Panc1 (cell line): ENCODE results near the gene CSRNP2. TPM values are rescaled to one million over a fixed set of nuclear protein-coding genes. Genes with fewer than 3 reads are reported as not detected.

Source experiments
- ATAC-seq: fragments of 200-7000 bp; cut with Tn5 transposase; 2 replicates; pipeline ENCODE4 v1.9.1; 2020; ENCODE audit warnings: mild to moderate bottlenecking, moderate library complexity
- BruUV-seq: library from RNA; stranded (reverse); fragments of 400-500 nt; replicated peaks from 2 replicates; lab custom pipeline; 2021; lab: Mats Ljungman, UMichigan
- CTCF ChIA-PET: fragments of 300-600 bp; sonication (Branson Sonifier 250); formaldehyde crosslinking; loops from one replicate; lab custom pipeline; 2022; ENCODE audit warnings: antibody characterized with exemption; lab: Charles Lee
- POLR2A ChIA-PET: fragments of 300-600 bp; sonication (Branson Sonifier 250); formaldehyde crosslinking; loops from one replicate; lab custom pipeline; 2022; ENCODE audit warnings: antibody characterized with exemption; lab: Charles Lee
- DNase-seq: peaks from one replicate; pipeline ENCODE4 v3.0.0-alpha.2; 2010; ENCODE audit warnings: low read depth, low spot score
- H3K27ac ChIP-seq: 2 replicates; pipeline ENCODE4 v1.5.1; 2011; ENCODE audit warnings: mild to moderate bottlenecking, low read length, inconsistent platforms
- H3K27me3 ChIP-seq: fragments of 200-500 bp; sonication (Bioruptor generic); 2 replicates; pipeline ENCODE4 v1.6.0; 2014; ENCODE audit warnings: low read length, inconsistent platforms; ENCODE audit not compliant: control insufficient read depth, insufficient read depth
- H3K36me3 ChIP-seq: fragments of 200-500 bp; sonication (Bioruptor generic); 2 replicates; pipeline ENCODE4 v1.5.1; 2014; ENCODE audit warnings: inconsistent platforms, mild to moderate bottlenecking, low read length, moderate library complexity; ENCODE audit not compliant: control insufficient read depth, insufficient read depth
- H3K4me1 ChIP-seq: 2 replicates; pipeline ENCODE4 v1.5.1; 2011; ENCODE audit warnings: inconsistent platforms, mild to moderate bottlenecking, low read length, moderate library complexity; ENCODE audit not compliant: control insufficient read depth, insufficient read depth
- H3K4me3 ChIP-seq, 2 experiments: 2 replicates each; pipeline ENCODE4 v1.5.1; 2011 to 2012; ENCODE audit warnings: low read depth in 2 of 2, low read length in 2 of 2, mild to moderate bottlenecking in 2 of 2, inconsistent platforms in 1 of 2, moderate library complexity in 1 of 2
- H3K9me3 ChIP-seq: fragments of 200-500 bp; sonication (Bioruptor generic); 2 replicates; pipeline ENCODE4 v1.5.1; 2014; ENCODE audit warnings: low read depth, mild to moderate bottlenecking, inconsistent platforms, low read length, moderate library complexity; ENCODE audit not compliant: control insufficient read depth, insufficient read depth
- POLR2AphosphoS5 ChIP-seq: IDR thresholded peaks from 2 replicates; pipeline ENCODE4 v1.6.1; 2012; ENCODE audit warnings: mild to moderate bottlenecking, low read depth, low read length, moderate library complexity
- REST ChIP-seq, 2 experiments: IDR thresholded peaks; 2 replicates each; pipeline ENCODE4 v1.6.1; 2011 to 2012; ENCODE audit warnings: low read depth in 2 of 2, control low read depth in 1 of 2, low read length in 1 of 2, mild to moderate bottlenecking in 1 of 2, moderate library complexity in 1 of 2; ENCODE audit not compliant: insufficient read depth in 1 of 2
- SIN3A ChIP-seq: IDR thresholded peaks from 2 replicates; pipeline ENCODE4 v1.6.1; 2012; ENCODE audit warnings: low read depth, mild to moderate bottlenecking, low read length, moderate library complexity, borderline replicate concordance; ENCODE audit not compliant: insufficient read depth
- TCF7L2 ChIP-seq: IDR thresholded peaks from 2 replicates; pipeline ENCODE4 v1.6.1; 2011; ENCODE audit warnings: mild to moderate bottlenecking, low read depth, low read length, inconsistent platforms
- in situ Hi-C: cut with HindIII; loops from 2 replicates; pipeline ENCODE4 v1.10.0; 2016; ENCODE audit warnings: low sequenced_read_pairs, low pct_unique_long_range_greater_than_20kb
- intact Hi-C: fragments of 100-400 bp; cut with micrococcal nuclease; formaldehyde crosslinking; loops from one replicate; pipeline ENCODE4 v1.10.0; 2022; ENCODE audit not compliant: unreplicated experiment
- total RNA-seq: library from RNA; stranded (reverse); gene quantifications from one replicate; pipeline ENCODE4 v1.2.1, GENCODE V29; 2021; ENCODE audit not compliant: unreplicated experiment
- TF ChIP-seq, protein P1 (sequence below): fragments of 450-650 bp; IDR thresholded peaks from 2 replicates; pipeline ENCODE4 v1.5.1; 2017; ENCODE audit warnings: mild to moderate bottlenecking

CSRNP2 gene
- total RNA-seq, 1 experiment from 2014 or later = 50.5 TPM

DNA sequence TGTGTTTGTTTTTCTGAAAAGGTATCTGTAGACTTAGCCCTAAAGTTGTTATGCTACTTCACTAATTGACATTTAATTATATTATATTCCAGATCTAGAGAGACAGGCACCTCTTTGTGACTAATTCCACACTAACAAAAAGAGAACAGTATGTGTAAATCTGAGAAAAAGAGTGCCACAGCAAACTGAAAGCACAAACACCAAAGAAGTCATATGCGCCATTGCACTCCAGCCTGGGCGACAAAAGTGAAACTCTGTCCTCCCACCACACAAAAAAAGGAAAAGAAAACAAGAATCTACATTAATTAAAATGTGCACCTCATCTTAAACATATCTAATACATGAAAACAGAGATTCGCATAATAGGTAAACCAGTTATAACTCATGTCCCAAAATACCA lies 4.4 kb upstream of the CSRNP2 start:
- TF ChIP-seq SIN3A (no peak), REST (IDR thresholded peaks at IDR 0.05; ENCODE audit: insufficient read depth in 1 of 2, low read depth in 2 of 2, low read length in 1 of 2) (no peak), POLR2AphosphoS5 (no peak), TCF7L2 (no peak)
- TF ChIP-seq, protein P1, sequence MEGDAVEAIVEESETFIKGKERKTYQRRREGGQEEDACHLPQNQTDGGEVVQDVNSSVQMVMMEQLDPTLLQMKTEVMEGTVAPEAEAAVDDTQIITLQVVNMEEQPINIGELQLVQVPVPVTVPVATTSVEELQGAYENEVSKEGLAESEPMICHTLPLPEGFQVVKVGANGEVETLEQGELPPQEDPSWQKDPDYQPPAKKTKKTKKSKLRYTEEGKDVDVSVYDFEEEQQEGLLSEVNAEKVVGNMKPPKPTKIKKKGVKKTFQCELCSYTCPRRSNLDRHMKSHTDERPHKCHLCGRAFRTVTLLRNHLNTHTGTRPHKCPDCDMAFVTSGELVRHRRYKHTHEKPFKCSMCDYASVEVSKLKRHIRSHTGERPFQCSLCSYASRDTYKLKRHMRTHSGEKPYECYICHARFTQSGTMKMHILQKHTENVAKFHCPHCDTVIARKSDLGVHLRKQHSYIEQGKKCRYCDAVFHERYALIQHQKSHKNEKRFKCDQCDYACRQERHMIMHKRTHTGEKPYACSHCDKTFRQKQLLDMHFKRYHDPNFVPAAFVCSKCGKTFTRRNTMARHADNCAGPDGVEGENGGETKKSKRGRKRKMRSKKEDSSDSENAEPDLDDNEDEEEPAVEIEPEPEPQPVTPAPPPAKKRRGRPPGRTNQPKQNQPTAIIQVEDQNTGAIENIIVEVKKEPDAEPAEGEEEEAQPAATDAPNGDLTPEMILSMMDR = no peak
- H3K36me3 ChIP-seq = peaks cover under 1% of the 10 kb centered on the region; the same call in 1 of the 2 replicates
- H3K4me1 ChIP-seq = no peaks in the 10 kb centered on the region
- H3K9me3 ChIP-seq = no peaks in the 10 kb centered on the region
- ATAC-seq = no peak
- no TSS peak for BruUV-seq
- in situ Hi-C loops = no loop called here
- ChIA-PET CTCF (interaction anchor here (0.6 kb wide), 1 partner anchor 817 kb away, joined by 7 read pairs; no protein-coding TSS in a partner anchor), POLR2A (no interaction called here)
- no peak overlapping the region for H3K27ac ChIP-seq
- no peak overlapping the region for H3K4me3 ChIP-seq
- intact Hi-C loops = no loop called here
- H3K27me3 ChIP-seq = no peaks in the 10 kb centered on the region
- DNase-seq = no peak

- Histone ChIP-seq H3K9me3 (no peaks in the 10 kb centered on the region), H3K4me3 (no peak overlapping the region), H3K4me1 (peaks cover 3% of the 10 kb centered on the region; the same call in 1 of the 2 replicates), H3K27ac (no peak overlapping the region), H3K36me3 (peaks cover 2% of the 10 kb centered on the region; the same call in 1 of the 2 replicates), H3K27me3 (no peaks in the 10 kb centered on the region)
- TF ChIP-seq TCF7L2 (no peak), POLR2AphosphoS5 (no peak), REST (IDR thresholded peaks at IDR 0.05; ENCODE audit: insufficient read depth in 1 of 2, low read depth in 2 of 2, low read length in 1 of 2) (no peak), SIN3A (no peak)
- TF ChIP-seq, protein P1 = no peak
- no TSS peak for BruUV-seq
- in situ Hi-C loops (no loop called here), intact Hi-C loops (no loop called here)
- DNase-seq (no peak), ATAC-seq (no peak)
- POLR2A ChIA-PET = interaction anchor here (0.6 kb wide), 1 partner anchor 10 kb away, joined by 13 read pairs; no protein-coding TSS in a partner anchor
- CTCF ChIA-PET = no interaction called here
These were observed 3.5 kb upstream of the CSRNP2 start for GRCh38 chr12:51086933-51087332.
